Measurements from ENCODE around the gene GOT1.

Gene GOT1

GRCh38 chr10:99433378-99434020 lies 3.1 kb upstream of the GOT1 start:
- Histone ChIP-seq H3K27ac (ENCODE audit: low read depth, low read length) (no peak overlapping the region), H3K9ac (ENCODE audit: low read length) (no peak overlapping the region), H3K4me1 (ENCODE audit: control insufficient read depth, insufficient read depth, low read length) (0 out of 2 replicates have a peak, but pooled peaks cover 6% of the 10 kb centered on the region), H3K4me3 (ENCODE audit: low read depth, low read length) (no peak overlapping the region), H3K27me3 (ENCODE audit: control insufficient read depth, insufficient read depth, low read length) (no peaks in the 10 kb centered on the region), H3K36me3 (ENCODE audit: control insufficient read depth, insufficient read depth, low read length) (no peaks in the 10 kb centered on the region), H3K9me3 (ENCODE audit: control insufficient read depth, insufficient read depth, low read depth, low read length) (no peaks in the 10 kb centered on the region)

- H3K9ac ChIP-seq (ENCODE audit: low read length), result no peak overlapping the region
- no peaks in the 10 kb centered on the region for H3K9me3 ChIP-seq (ENCODE audit: control insufficient read depth, insufficient read depth, low read depth, low read length)
- H3K36me3 ChIP-seq (ENCODE audit: control insufficient read depth, insufficient read depth, low read length), result no peaks in the 10 kb centered on the region
- no peaks in the 10 kb centered on the region for H3K27me3 ChIP-seq (ENCODE audit: control insufficient read depth, insufficient read depth, low read length)
- no peak overlapping the region for H3K4me3 ChIP-seq (ENCODE audit: low read depth, low read length)
- 0 out of 2 replicates have a peak, but pooled peaks cover 6% of the 10 kb centered on the region for H3K4me1 ChIP-seq (ENCODE audit: control insufficient read depth, insufficient read depth, low read length)
- H3K27ac ChIP-seq (ENCODE audit: low read depth, low read length), result no peak overlapping the region
These were observed 2.5 kb upstream of the GOT1 start for GRCh38 chr10:99432881-99433280.

- H3K9ac ChIP-seq (ENCODE audit: low read length), result no peak overlapping the region
- no peaks in the 10 kb centered on the region for H3K9me3 ChIP-seq (ENCODE audit: control insufficient read depth, insufficient read depth, low read depth, low read length)
- H3K4me3 ChIP-seq (ENCODE audit: low read depth, low read length), result 0 out of 2 replicates have a peak overlapping the region, but pooled peaks have one; percentile 100
- H3K27ac ChIP-seq (ENCODE audit: low read depth, low read length), result no peak overlapping the region
- H3K27me3 ChIP-seq (ENCODE audit: control insufficient read depth, insufficient read depth, low read length), result no peaks in the 10 kb centered on the region
- no peaks in the 10 kb centered on the region for H3K36me3 ChIP-seq (ENCODE audit: control insufficient read depth, insufficient read depth, low read length)
- H3K4me1 ChIP-seq (ENCODE audit: control insufficient read depth, insufficient read depth, low read length), result 0 out of 2 replicates have a peak, but pooled peaks cover 6% of the 10 kb centered on the region
These were observed 1.6 kb upstream of the GOT1 start for GRCh38 chr10:99432047-99432446.

GRCh38 chr10:99431190-99431760 lies 851 bp upstream of the GOT1 start:
- no peaks in the 10 kb centered on the region for H3K27me3 ChIP-seq (ENCODE audit: control insufficient read depth, insufficient read depth, low read length)
- H3K4me3 ChIP-seq (ENCODE audit: low read depth, low read length), result peak overlapping the region; percentile 100
- no peaks in the 10 kb centered on the region for H3K9me3 ChIP-seq (ENCODE audit: control insufficient read depth, insufficient read depth, low read depth, low read length)
- H3K36me3 ChIP-seq (ENCODE audit: control insufficient read depth, insufficient read depth, low read length), result no peaks in the 10 kb centered on the region
- peak overlapping the region; percentile 87 for H3K9ac ChIP-seq (ENCODE audit: low read length)
- H3K27ac ChIP-seq (ENCODE audit: low read depth, low read length), result peak overlapping the region; percentile 74
- H3K4me1 ChIP-seq (ENCODE audit: control insufficient read depth, insufficient read depth, low read length), result 0 out of 2 replicates have a peak, but pooled peaks cover 6% of the 10 kb centered on the region

GRCh38 chr10:99430116-99430450 lies 341 bp downstream of the GOT1 start:
- H3K4me3 ChIP-seq (ENCODE audit: low read depth, low read length), result peak overlapping the region; percentile 100
- 0 out of 2 replicates have a peak, but pooled peaks cover 6% of the 10 kb centered on the region for H3K4me1 ChIP-seq (ENCODE audit: control insufficient read depth, insufficient read depth, low read length)
- H3K27ac ChIP-seq (ENCODE audit: low read depth, low read length), result peak overlapping the region; percentile 90

GRCh38 chr10:99429517-99430095 lies 818 bp downstream of the GOT1 start:
- Histone ChIP-seq H3K27me3 (ENCODE audit: control insufficient read depth, insufficient read depth, low read length) (no peaks in the 10 kb centered on the region), H3K4me1 (ENCODE audit: control insufficient read depth, insufficient read depth, low read length) (0 out of 2 replicates have a peak, but pooled peaks cover 6% of the 10 kb centered on the region), H3K27ac (ENCODE audit: low read depth, low read length) (peak overlapping the region; percentile 90), H3K9ac (ENCODE audit: low read length) (peak overlapping the region; percentile 95), H3K36me3 (ENCODE audit: control insufficient read depth, insufficient read depth, low read length) (peaks cover 13% of the 10 kb centered on the region), H3K4me3 (ENCODE audit: low read depth, low read length) (peak overlapping the region; percentile 100), H3K9me3 (ENCODE audit: control insufficient read depth, insufficient read depth, low read depth, low read length) (no peaks in the 10 kb centered on the region)

More at GRCh38 chr10:99430116-99430450, 341 bp downstream of the GOT1 start:
- peak overlapping the region; percentile 95 for H3K9ac ChIP-seq (ENCODE audit: low read length)
- H3K27me3 ChIP-seq (ENCODE audit: control insufficient read depth, insufficient read depth, low read length), result no peaks in the 10 kb centered on the region
- H3K36me3 ChIP-seq (ENCODE audit: control insufficient read depth, insufficient read depth, low read length), result peaks cover 8% of the 10 kb centered on the region
- no peaks in the 10 kb centered on the region for H3K9me3 ChIP-seq (ENCODE audit: control insufficient read depth, insufficient read depth, low read depth, low read length)

- 0 out of 2 replicates have a peak, but pooled peaks cover 6% of the 10 kb centered on the region for H3K4me1 ChIP-seq (ENCODE audit: control insufficient read depth, insufficient read depth, low read length)
- H3K9ac ChIP-seq (ENCODE audit: low read length), result no peak overlapping the region
- H3K27ac ChIP-seq (ENCODE audit: low read depth, low read length), result no peak overlapping the region
- H3K9me3 ChIP-seq (ENCODE audit: control insufficient read depth, insufficient read depth, low read depth, low read length), result no peaks in the 10 kb centered on the region
- peaks cover 16% of the 10 kb centered on the region for H3K36me3 ChIP-seq (ENCODE audit: control insufficient read depth, insufficient read depth, low read length)
- no peaks in the 10 kb centered on the region for H3K27me3 ChIP-seq (ENCODE audit: control insufficient read depth, insufficient read depth, low read length)
- no peak overlapping the region for H3K4me3 ChIP-seq (ENCODE audit: low read depth, low read length)
These were observed 2.7 kb downstream of the GOT1 start for GRCh38 chr10:99427566-99428190.

- no peak overlapping the region for H3K9ac ChIP-seq (ENCODE audit: low read length)
- H3K36me3 ChIP-seq (ENCODE audit: control insufficient read depth, insufficient read depth, low read length), result peaks cover 16% of the 10 kb centered on the region
- no peak overlapping the region for H3K27ac ChIP-seq (ENCODE audit: low read depth, low read length)
- H3K27me3 ChIP-seq (ENCODE audit: control insufficient read depth, insufficient read depth, low read length), result no peaks in the 10 kb centered on the region
- H3K4me1 ChIP-seq (ENCODE audit: control insufficient read depth, insufficient read depth, low read length), result 0 out of 2 replicates have a peak, but pooled peaks cover 6% of the 10 kb centered on the region
- H3K4me3 ChIP-seq (ENCODE audit: low read depth, low read length), result no peak overlapping the region
- H3K9me3 ChIP-seq (ENCODE audit: control insufficient read depth, insufficient read depth, low read depth, low read length), result no peaks in the 10 kb centered on the region
These were observed 3.7 kb downstream of the GOT1 start for GRCh38 chr10:99426689-99427088.

GRCh38 chr10:99425204-99425603 lies 5.2 kb downstream of the GOT1 start:
- H3K4me3 ChIP-seq (ENCODE audit: low read depth, low read length), result no peak overlapping the region
- no peak overlapping the region for H3K9ac ChIP-seq (ENCODE audit: low read length)
- no peaks in the 10 kb centered on the region for H3K27me3 ChIP-seq (ENCODE audit: control insufficient read depth, insufficient read depth, low read length)
- H3K4me1 ChIP-seq (ENCODE audit: control insufficient read depth, insufficient read depth, low read length), result 0 out of 2 replicates have a peak, but pooled peaks cover 6% of the 10 kb centered on the region
- no peaks in the 10 kb centered on the region for H3K9me3 ChIP-seq (ENCODE audit: control insufficient read depth, insufficient read depth, low read depth, low read length)
- no peak overlapping the region for H3K27ac ChIP-seq (ENCODE audit: low read depth, low read length)
- H3K36me3 ChIP-seq (ENCODE audit: control insufficient read depth, insufficient read depth, low read length), result peaks cover 25% of the 10 kb centered on the region

GRCh38 chr10:99424656-99425055 lies 5.8 kb downstream of the GOT1 start:
- no peak overlapping the region for H3K27ac ChIP-seq (ENCODE audit: low read depth, low read length)
- no peak overlapping the region for H3K4me3 ChIP-seq (ENCODE audit: low read depth, low read length)
- H3K27me3 ChIP-seq (ENCODE audit: control insufficient read depth, insufficient read depth, low read length), result no peaks in the 10 kb centered on the region
- 0 out of 2 replicates have a peak, but pooled peaks cover 5% of the 10 kb centered on the region for H3K4me1 ChIP-seq (ENCODE audit: control insufficient read depth, insufficient read depth, low read length)
- peaks cover 30% of the 10 kb centered on the region for H3K36me3 ChIP-seq (ENCODE audit: control insufficient read depth, insufficient read depth, low read length)
- no peak overlapping the region for H3K9ac ChIP-seq (ENCODE audit: low read length)
- no peaks in the 10 kb centered on the region for H3K9me3 ChIP-seq (ENCODE audit: control insufficient read depth, insufficient read depth, low read depth, low read length)

Data from HUES6 (cell line).